A673 (cell line): ENCODE measurements around the gene ETV6. TPM values are rescaled to one million over a fixed set of nuclear protein-coding genes. Genes with fewer than 3 reads are reported as not detected.

Source experiments
- BruUV-seq: library from RNA; stranded (reverse); fragments of 400-500 nt; replicated peaks from 2 replicates; lab custom pipeline; 2021; lab: Mats Ljungman, UMichigan
- CTCF ChIA-PET: fragments of 300-600 bp; sonication (Branson Sonifier 250); formaldehyde crosslinking; loops from one replicate; lab custom pipeline; 2022; ENCODE audit warnings: antibody characterized with exemption; lab: Charles Lee
- POLR2A ChIA-PET: fragments of 300-600 bp; sonication (Branson Sonifier 250); formaldehyde crosslinking; loops from one replicate; lab custom pipeline; 2022; ENCODE audit warnings: antibody characterized with exemption; ENCODE audit not compliant: low non-redundant PET; lab: Charles Lee
- DNase-seq: peaks from one replicate; pipeline ENCODE4 v3.0.0-alpha.2; 2015; ENCODE audit warnings: low spot score
- H3K27ac ChIP-seq: fragments of 200-600 bp; sonication (generic); 2 replicates; pipeline ENCODE4 v1.5.1; 2016; ENCODE audit warnings: mixed run types, low read depth, mild to moderate bottlenecking, mixed read lengths, antibody characterized with exemption, low read length; ENCODE audit not compliant: poor library complexity, severe bottlenecking
- H3K27me3 ChIP-seq: fragments of 200-600 bp; sonication (generic); replicated peaks from 2 replicates; pipeline ENCODE4 v1.6.1; 2017; ENCODE audit warnings: mixed run types, low read depth, mild to moderate bottlenecking, mixed read lengths, antibody characterized with exemption, low read length; ENCODE audit not compliant: insufficient read depth, poor library complexity
- H3K36me3 ChIP-seq: fragments of 200-600 bp; sonication (generic); 2 replicates; pipeline ENCODE4 v1.6.1; 2016; ENCODE audit warnings: mixed run types, mild to moderate bottlenecking, mixed read lengths, antibody characterized with exemption, low read length; ENCODE audit not compliant: insufficient read depth, poor library complexity, severe bottlenecking
- H3K4me1 ChIP-seq: fragments of 200-600 bp; sonication (generic); 2 replicates; pipeline ENCODE4 v1.6.1; 2017; ENCODE audit warnings: mixed run types, mild to moderate bottlenecking, mixed read lengths, antibody characterized with exemption, low read length; ENCODE audit not compliant: insufficient read depth, poor library complexity, severe bottlenecking
- H3K4me3 ChIP-seq: fragments of 200-600 bp; sonication (generic); 2 replicates; pipeline ENCODE4 v1.5.1; 2016; ENCODE audit warnings: low read depth, mixed run types, mild to moderate bottlenecking, mixed read lengths, low read length; ENCODE audit not compliant: poor library complexity, severe bottlenecking
- H3K9me3 ChIP-seq: fragments of 200-600 bp; sonication (generic); 2 replicates; pipeline ENCODE4 v1.6.1; 2016; ENCODE audit warnings: mixed run types, low read depth, mild to moderate bottlenecking, mixed read lengths, antibody characterized with exemption, low read length; ENCODE audit not compliant: poor library complexity, severe bottlenecking
- EZH2 ChIP-seq: fragments of 200-600 bp; sonication (generic); IDR thresholded peaks from 2 replicates; pipeline ENCODE4 v1.6.1; 2017; ENCODE audit warnings: borderline replicate concordance, low read depth, mild to moderate bottlenecking, mixed read lengths, antibody characterized with exemption, low read length; ENCODE audit not compliant: poor library complexity, severe bottlenecking
- intact Hi-C: fragments of 100-400 bp; cut with micrococcal nuclease; formaldehyde crosslinking; loops from one replicate; pipeline ENCODE4 v1.10.0; 2022; ENCODE audit not compliant: unreplicated experiment
- total RNA-seq: library from RNA; stranded (reverse); gene quantifications from 2 replicates; pipeline ENCODE4 v1.2.3, GENCODE V29; 2021
- TF ChIP-seq, protein P1 (sequence below): fragments of 300-800, 200-600 bp; sonication (generic); conservative IDR thresholded peaks from 2 replicates; pipeline ENCODE4 v1.5.1; 2017; ENCODE audit warnings: low read depth, mild to moderate bottlenecking, antibody characterized with exemption, low read length, moderate library complexity, mixed read lengths

ETV6 gene
- total RNA-seq, 1 experiment from 2014 or later: 32.4 TPM

GRCh38 chr12:11884706-11885105 is 235.2 kb downstream of the ETV6 start:
- TF ChIP-seq, protein P1, sequence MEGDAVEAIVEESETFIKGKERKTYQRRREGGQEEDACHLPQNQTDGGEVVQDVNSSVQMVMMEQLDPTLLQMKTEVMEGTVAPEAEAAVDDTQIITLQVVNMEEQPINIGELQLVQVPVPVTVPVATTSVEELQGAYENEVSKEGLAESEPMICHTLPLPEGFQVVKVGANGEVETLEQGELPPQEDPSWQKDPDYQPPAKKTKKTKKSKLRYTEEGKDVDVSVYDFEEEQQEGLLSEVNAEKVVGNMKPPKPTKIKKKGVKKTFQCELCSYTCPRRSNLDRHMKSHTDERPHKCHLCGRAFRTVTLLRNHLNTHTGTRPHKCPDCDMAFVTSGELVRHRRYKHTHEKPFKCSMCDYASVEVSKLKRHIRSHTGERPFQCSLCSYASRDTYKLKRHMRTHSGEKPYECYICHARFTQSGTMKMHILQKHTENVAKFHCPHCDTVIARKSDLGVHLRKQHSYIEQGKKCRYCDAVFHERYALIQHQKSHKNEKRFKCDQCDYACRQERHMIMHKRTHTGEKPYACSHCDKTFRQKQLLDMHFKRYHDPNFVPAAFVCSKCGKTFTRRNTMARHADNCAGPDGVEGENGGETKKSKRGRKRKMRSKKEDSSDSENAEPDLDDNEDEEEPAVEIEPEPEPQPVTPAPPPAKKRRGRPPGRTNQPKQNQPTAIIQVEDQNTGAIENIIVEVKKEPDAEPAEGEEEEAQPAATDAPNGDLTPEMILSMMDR: no peak
- no peak for TF ChIP-seq EZH2
- DNase-seq: no peak
- POLR2A ChIA-PET: no interaction called here
- H3K4me1 ChIP-seq: peaks cover 1% of the 10 kb centered on the region
- no TSS peak for BruUV-seq
- no peaks in the 10 kb centered on the region for H3K27me3 ChIP-seq
- no peak overlapping the region for H3K27ac ChIP-seq
- no peak overlapping the region for H3K4me3 ChIP-seq
- intact Hi-C loops: no loop called here
- no peaks in the 10 kb centered on the region for H3K9me3 ChIP-seq
- peaks cover 11% of the 10 kb centered on the region for H3K36me3 ChIP-seq
- CTCF ChIA-PET: no interaction called here

- Histone ChIP-seq H3K27me3 (no peaks in the 10 kb centered on the region), H3K36me3 (peaks cover 11% of the 10 kb centered on the region), H3K9me3 (no peaks in the 10 kb centered on the region), H3K27ac (no peak overlapping the region), H3K4me1 (no peaks in the 10 kb centered on the region), H3K4me3 (no peak overlapping the region)
- intact Hi-C loops: no loop called here
- CTCF ChIA-PET: no interaction called here
- no TSS peak for BruUV-seq
- DNase-seq: no peak
- POLR2A ChIA-PET: no interaction called here
- TF ChIP-seq, protein P1: no peak
- TF ChIP-seq EZH2: no peak
Observed at GRCh38 chr12:11885261-11886038, 236.0 kb downstream of the ETV6 start.

- Histone ChIP-seq H3K4me3 (no peak overlapping the region), H3K27ac (no peak overlapping the region), H3K36me3 (peaks cover 11% of the 10 kb centered on the region), H3K9me3 (no peaks in the 10 kb centered on the region), H3K27me3 (no peaks in the 10 kb centered on the region), H3K4me1 (no peaks in the 10 kb centered on the region)
- no peak for TF ChIP-seq EZH2
- TF ChIP-seq, protein P1: no peak
- CTCF ChIA-PET: no interaction called here
- intact Hi-C loops: no loop called here
- no TSS peak for BruUV-seq
- no peak for DNase-seq
- POLR2A ChIA-PET: no interaction called here
Observed at GRCh38 chr12:11886339-11886738, 236.9 kb downstream of the ETV6 start.
